ENCODE data around the gene FRMD5.

- TF ChIP-seq, protein P1, sequence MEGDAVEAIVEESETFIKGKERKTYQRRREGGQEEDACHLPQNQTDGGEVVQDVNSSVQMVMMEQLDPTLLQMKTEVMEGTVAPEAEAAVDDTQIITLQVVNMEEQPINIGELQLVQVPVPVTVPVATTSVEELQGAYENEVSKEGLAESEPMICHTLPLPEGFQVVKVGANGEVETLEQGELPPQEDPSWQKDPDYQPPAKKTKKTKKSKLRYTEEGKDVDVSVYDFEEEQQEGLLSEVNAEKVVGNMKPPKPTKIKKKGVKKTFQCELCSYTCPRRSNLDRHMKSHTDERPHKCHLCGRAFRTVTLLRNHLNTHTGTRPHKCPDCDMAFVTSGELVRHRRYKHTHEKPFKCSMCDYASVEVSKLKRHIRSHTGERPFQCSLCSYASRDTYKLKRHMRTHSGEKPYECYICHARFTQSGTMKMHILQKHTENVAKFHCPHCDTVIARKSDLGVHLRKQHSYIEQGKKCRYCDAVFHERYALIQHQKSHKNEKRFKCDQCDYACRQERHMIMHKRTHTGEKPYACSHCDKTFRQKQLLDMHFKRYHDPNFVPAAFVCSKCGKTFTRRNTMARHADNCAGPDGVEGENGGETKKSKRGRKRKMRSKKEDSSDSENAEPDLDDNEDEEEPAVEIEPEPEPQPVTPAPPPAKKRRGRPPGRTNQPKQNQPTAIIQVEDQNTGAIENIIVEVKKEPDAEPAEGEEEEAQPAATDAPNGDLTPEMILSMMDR (conservative IDR thresholded peaks at IDR 0.05 in 1 of 2, IDR thresholded peaks at IDR 0.05 in 1 of 2; ENCODE audit: low read depth in 1 of 2, low read length in 2 of 2): no peak
- TF ChIP-seq EZH2 (IDR thresholded peaks at IDR 0.05; ENCODE audit: low read length, missing control alignments): no peak
These were observed 323.2 kb downstream of the FRMD5 start for GRCh38 chr15:43871835-43872234.

Measured in fibroblast of lung (primary cell).